Stimulated activated CD8-positive, alpha-beta memory T cell treated with anti-CD3 and anti-CD28 coated beads, Interleukin-12 subunit alpha, Interleukin-12 subunit beta, amount 100 ng/mL, for 24 hours (primary cell): ENCODE data around the gene N4BP2L1.

Source experiments
- DNase-seq: peaks from one replicate; pipeline ENCODE4 v3.0.0-alpha.2; 2020; ENCODE audit errors: extremely low read depth

The N4BP2L1 gene

GRCh38 chr13:32427852-32428580 lies at the start of gene N4BP2L1:
Gene N4BP2L1, minus strand, starts transcription at chr13:32428130. Its CDS starts 48 bp downstream, at chr13:32428082.
- peak; percentile 62 for DNase-seq

- no peak for DNase-seq
Observed at GRCh38 chr13:32476892-32477291, 49.0 kb upstream of the N4BP2L1 start.

- DNase-seq: no peak
Observed at GRCh38 chr13:32476021-32476731, 48.2 kb upstream of the N4BP2L1 start.

- no peak for DNase-seq
Observed at GRCh38 chr13:32474999-32475792, 47.3 kb upstream of the N4BP2L1 start.

- DNase-seq: no peak
Observed at GRCh38 chr13:32473650-32474049, 45.7 kb upstream of the N4BP2L1 start.

GRCh38 chr13:32472194-32472621 lies 44.3 kb upstream of the N4BP2L1 start:
- no peak for DNase-seq

GRCh38 chr13:32471187-32471922 lies 43.4 kb upstream of the N4BP2L1 start:
- DNase-seq: no peak

GRCh38 chr13:32468502-32469142 lies 40.7 kb upstream of the N4BP2L1 start:
- DNase-seq: no peak

GRCh38 chr13:32456591-32456990 lies 28.7 kb upstream of the N4BP2L1 start:
- no peak for DNase-seq

- no peak for DNase-seq
Observed at GRCh38 chr13:32455594-32455903, 27.6 kb upstream of the N4BP2L1 start.

GRCh38 chr13:32454886-32455593 lies 27.1 kb upstream of the N4BP2L1 start:
- DNase-seq: no peak

GRCh38 chr13:32453981-32454380 lies 26.1 kb upstream of the N4BP2L1 start:
- no peak for DNase-seq

- no peak for DNase-seq
Observed at GRCh38 chr13:32448972-32449371, 21.0 kb upstream of the N4BP2L1 start.

GRCh38 chr13:32447894-32448623 lies 20.1 kb upstream of the N4BP2L1 start:
- no peak for DNase-seq

GRCh38 chr13:32446773-32447465 lies 19.0 kb upstream of the N4BP2L1 start:
- no peak for DNase-seq

GRCh38 chr13:32446220-32446619 lies 18.3 kb upstream of the N4BP2L1 start:
- DNase-seq: no peak

GRCh38 chr13:32445461-32445860 lies 17.5 kb upstream of the N4BP2L1 start:
- no peak for DNase-seq

GRCh38 chr13:32443111-32443510 lies 15.2 kb upstream of the N4BP2L1 start:
- DNase-seq: no peak

- no peak for DNase-seq
Observed at GRCh38 chr13:32438871-32439270, 10.9 kb upstream of the N4BP2L1 start.
